Measurements from ENCODE around the gene PRSS33.

GRCh38 chr16:2761886-2762583 lies 25.3 kb downstream of the PRSS33 start:
- TF ChIP-seq POLR2A (IDR thresholded peaks at IDR 0.05) (no peak), CTCF (IDR thresholded peaks at IDR 0.05 in 8 of 11, conservative IDR thresholded peaks at IDR 0.05 in 3 of 11) (no peak)

All from spleen (tissue), 7 donors.